Uterus (tissue), 4 donors: ENCODE data around the gene PTGES. TPM values are rescaled to one million over a fixed set of nuclear protein-coding genes. Genes with fewer than 3 reads are reported as not detected.
A peak's percentile ranks its signal among the peaks of the same experiment; 100 is the strongest.
"Not testable (repeated sequence)": the region's sequence is repeated elsewhere in the genome, so short reads cannot be mapped to it uniquely, and the experiment has no call there.

ENCODE experiments used
- DNase-seq, 2 donors: peaks; one replicate each; pipeline ENCODE4 v3.0.0-alpha.2; 2019 to 2020
- H3K27ac ChIP-seq, 2 donors: fragments of 200-600 bp; sonication (generic); 1 replicate in 1 of 2; 2 replicates in 1 of 2; pipeline ENCODE4 v1.5.1; 2016 to 2018
- H3K27me3 ChIP-seq, 2 donors: fragments of 200-600 bp; sonication (generic); one replicate each; pipeline ENCODE4 v1.5.1; 2018 to 2019; ENCODE audit warnings: control low read depth in 1 of 2
- H3K36me3 ChIP-seq, 2 donors: fragments of 200-600 bp; sonication (generic); one replicate each; pipeline ENCODE4 v1.5.1; 2019; ENCODE audit warnings: control low read depth in 1 of 2
- H3K4me1 ChIP-seq, 2 donors: fragments of 200-600 bp; sonication (generic); one replicate each; pipeline ENCODE4 v1.5.1; 2018 to 2019; ENCODE audit warnings: control low read depth in 1 of 2
- H3K4me3 ChIP-seq, 2 donors: fragments of 200-600 bp; sonication (generic); 1 replicate in 1 of 2; 2 replicates in 1 of 2; pipeline ENCODE4 v1.5.1; 2018 to 2019; ENCODE audit warnings: mild to moderate bottlenecking in 1 of 2
- H3K9me3 ChIP-seq, 2 donors: fragments of 200-600 bp; sonication (generic); one replicate each; pipeline ENCODE4 v1.5.1; 2019; ENCODE audit warnings: control low read depth in 1 of 2
- CTCF ChIP-seq, 4 experiments: fragments of 200-600 bp in 2 of 4; fragments of 450-650 bp in 2 of 4; sonication (generic) in 2 of 4; IDR thresholded peaks; one replicate each; pipeline ENCODE4 v1.5.1; 2016 to 2019; ENCODE audit warnings: antibody characterized with exemption in 4 of 4, mild to moderate bottlenecking in 2 of 4, moderate library complexity in 1 of 4
- POLR2A ChIP-seq, 2 donors: fragments of 450-650 bp; IDR thresholded peaks; one replicate each; pipeline ENCODE4 v1.6.1; 2016; ENCODE audit warnings: antibody characterized with exemption in 2 of 2, mild to moderate bottlenecking in 1 of 2, moderate library complexity in 1 of 2
- intact Hi-C: fragments of 100-400 bp; cut with DNase I; formaldehyde crosslinking; loops from one replicate; pipeline ENCODE4 v1.15.1; 2023; ENCODE audit warnings: low total_unique reads
- total RNA-seq, 4 donors: library from RNA; depleted of rRNA in 3 of 4; stranded (reverse); fragments of >200 nt in 3 of 4; gene quantifications; one replicate each; pipeline versions ENCODE4 v1.1.0 to v1.2.4, GENCODE V29; 2014 to 2023
- donor health status: DM: yes; HTN: yes; CAD: no.

PTGES gene
- total RNA-seq = 1 to 10 TPM in 3 of 4 donors, not detected in 1; 1.3 to 7.5 (median 4.2) TPM

GRCh38 chr9:129752900-129753729 lies at the start of gene PTGES:
PTGES (minus strand) TSS chr9:129753042; CDS start chr9:129753012, 30 bp downstream.
- TF ChIP-seq CTCF (IDR thresholded peaks at IDR 0.05) (no peak), POLR2A (IDR thresholded peaks at IDR 0.05) (no peak)
- intact Hi-C loops = no loop called here

GRCh38 chr9:129801504-129801903 lies 48.7 kb upstream of the PTGES start:
- Histone ChIP-seq H3K27ac (no peak overlapping the region), H3K4me1 (peaks cover 4 to 7% of the 10 kb centered on the region in 2 donors)
- intact Hi-C loops = no loop called here

More at GRCh38 chr9:129752900-129753729, at the start of gene PTGES:
- peak; percentile 74 to 82 for DNase-seq
- no peaks in the 10 kb centered on the region for H3K36me3 ChIP-seq
- no peaks in the 10 kb centered on the region for H3K27me3 ChIP-seq
- peak within 1 kb of the TSS; percentile 17 to 20 for H3K4me3 ChIP-seq
- peak within 1 kb of the TSS; percentile 9 to 40 for H3K27ac ChIP-seq
- H3K4me1 ChIP-seq = peaks cover 0 to 3% of the 10 kb centered on the region in 2 donors
- no peaks in the 10 kb centered on the region for H3K9me3 ChIP-seq

GRCh38 chr9:129798973-129799372 lies 46.1 kb upstream of the PTGES start:
- H3K27me3 ChIP-seq = no peaks in the 10 kb centered on the region
- H3K9me3 ChIP-seq = no peaks in the 10 kb centered on the region
- no peak for DNase-seq
- peaks cover under 1 to 2% of the 10 kb centered on the region in 2 donors for H3K4me1 ChIP-seq
- TF ChIP-seq POLR2A (IDR thresholded peaks at IDR 0.05) = no peak
- TF ChIP-seq CTCF (IDR thresholded peaks at IDR 0.05) = no peak
- no peak overlapping the region for H3K4me3 ChIP-seq
- no peak overlapping the region for H3K27ac ChIP-seq
- intact Hi-C loops = no loop called here
- H3K36me3 ChIP-seq = no peaks in the 10 kb centered on the region

More at GRCh38 chr9:129801504-129801903, 48.7 kb upstream of the PTGES start:
- no peak for TF ChIP-seq POLR2A (IDR thresholded peaks at IDR 0.05)
- no peak for TF ChIP-seq CTCF (IDR thresholded peaks at IDR 0.05)
- no peak overlapping the region for H3K4me3 ChIP-seq
- no peaks in the 10 kb centered on the region for H3K27me3 ChIP-seq
- no peaks in the 10 kb centered on the region for H3K36me3 ChIP-seq
- no peaks in the 10 kb centered on the region for H3K9me3 ChIP-seq
- DNase-seq = no peak

GRCh38 chr9:129796029-129796428 lies 43.2 kb upstream of the PTGES start:
- H3K27ac ChIP-seq, intact Hi-C loops, H3K9me3 ChIP-seq, H3K36me3 ChIP-seq, H3K4me3 ChIP-seq, DNase-seq, H3K27me3 ChIP-seq, H3K4me1 ChIP-seq: not testable (repeated sequence)

- intact Hi-C loops = no loop called here
- Histone ChIP-seq H3K9me3 (no peaks in the 10 kb centered on the region), H3K36me3 (no peaks in the 10 kb centered on the region), H3K4me3 (no peak overlapping the region), H3K4me1 (no peaks in the 10 kb centered on the region), H3K27me3 (no peaks in the 10 kb centered on the region), H3K27ac (no peak overlapping the region)
- TF ChIP-seq CTCF (IDR thresholded peaks at IDR 0.05) (no peak), POLR2A (IDR thresholded peaks at IDR 0.05) (no peak)
- DNase-seq = no peak
Observed at GRCh38 chr9:129794549-129794948, 41.7 kb upstream of the PTGES start.
